ENCODE results near the gene STX18.

DNA sequence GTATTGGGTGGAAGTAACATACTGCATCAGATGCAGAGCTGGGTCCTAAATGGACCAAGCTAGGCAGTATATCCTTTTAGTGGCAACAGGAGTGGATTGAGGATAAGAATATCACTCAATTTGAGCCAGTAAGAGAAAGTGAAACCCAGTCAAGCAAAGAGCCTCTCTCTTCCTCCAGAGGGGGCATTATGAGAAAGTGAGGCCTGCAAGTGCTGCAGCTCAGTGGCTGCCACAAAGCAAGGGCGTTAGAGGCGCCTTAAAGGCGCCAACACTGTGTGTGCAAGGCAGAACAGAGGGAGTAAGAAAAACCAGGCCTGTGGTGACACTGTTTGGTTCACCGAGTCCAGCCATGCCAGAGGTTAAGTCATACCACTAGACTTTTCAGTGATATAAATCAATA, 17.5 kb downstream of the STX18 start:
- no peak for TF ChIP-seq POLR2A (IDR thresholded peaks at IDR 0.05; ENCODE audit: low read depth, low read length)
- TF ChIP-seq, protein P1, sequence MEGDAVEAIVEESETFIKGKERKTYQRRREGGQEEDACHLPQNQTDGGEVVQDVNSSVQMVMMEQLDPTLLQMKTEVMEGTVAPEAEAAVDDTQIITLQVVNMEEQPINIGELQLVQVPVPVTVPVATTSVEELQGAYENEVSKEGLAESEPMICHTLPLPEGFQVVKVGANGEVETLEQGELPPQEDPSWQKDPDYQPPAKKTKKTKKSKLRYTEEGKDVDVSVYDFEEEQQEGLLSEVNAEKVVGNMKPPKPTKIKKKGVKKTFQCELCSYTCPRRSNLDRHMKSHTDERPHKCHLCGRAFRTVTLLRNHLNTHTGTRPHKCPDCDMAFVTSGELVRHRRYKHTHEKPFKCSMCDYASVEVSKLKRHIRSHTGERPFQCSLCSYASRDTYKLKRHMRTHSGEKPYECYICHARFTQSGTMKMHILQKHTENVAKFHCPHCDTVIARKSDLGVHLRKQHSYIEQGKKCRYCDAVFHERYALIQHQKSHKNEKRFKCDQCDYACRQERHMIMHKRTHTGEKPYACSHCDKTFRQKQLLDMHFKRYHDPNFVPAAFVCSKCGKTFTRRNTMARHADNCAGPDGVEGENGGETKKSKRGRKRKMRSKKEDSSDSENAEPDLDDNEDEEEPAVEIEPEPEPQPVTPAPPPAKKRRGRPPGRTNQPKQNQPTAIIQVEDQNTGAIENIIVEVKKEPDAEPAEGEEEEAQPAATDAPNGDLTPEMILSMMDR (IDR thresholded peaks at IDR 0.05; ENCODE audit: extremely low read depth in 1 of 2, insufficient read depth in 1 of 2, low read depth in 1 of 2, low read length in 2 of 2), result no peak
